BE2C (cell line): ENCODE measurements around the gene MROH8.

Experiments
- DNase-seq: peaks from one replicate; pipeline ENCODE4 v3.0.0-alpha.2; 2020
- H3K27me3 ChIP-seq: fragments of 250-450 bp; sonication (Bioruptor Pico); 2 replicates; pipeline ENCODE4 v1.5.1; 2020; ENCODE audit warnings: mild to moderate bottlenecking
- H3K36me3 ChIP-seq: fragments of 250-450 bp; sonication (Bioruptor Pico); 2 replicates; pipeline ENCODE4 v1.5.1; 2020; ENCODE audit warnings: mild to moderate bottlenecking
- H3K4me1 ChIP-seq: fragments of 250-450 bp; sonication (Bioruptor Pico); 2 replicates; pipeline ENCODE4 v1.5.1; 2020
- H3K4me3 ChIP-seq: 2 replicates; pipeline ENCODE4 v1.5.1; 2011; ENCODE audit warnings: low read depth, low read length
- H3K9me3 ChIP-seq: fragments of 250-450 bp; sonication (Bioruptor Pico); 2 replicates; pipeline ENCODE4 v1.5.1; 2020
- TF ChIP-seq, protein P1 (sequence below): IDR thresholded peaks from 2 replicates; pipeline ENCODE4 v1.5.1; 2012; ENCODE audit warnings: mild to moderate bottlenecking, low read depth, low read length

Gene MROH8

DNA sequence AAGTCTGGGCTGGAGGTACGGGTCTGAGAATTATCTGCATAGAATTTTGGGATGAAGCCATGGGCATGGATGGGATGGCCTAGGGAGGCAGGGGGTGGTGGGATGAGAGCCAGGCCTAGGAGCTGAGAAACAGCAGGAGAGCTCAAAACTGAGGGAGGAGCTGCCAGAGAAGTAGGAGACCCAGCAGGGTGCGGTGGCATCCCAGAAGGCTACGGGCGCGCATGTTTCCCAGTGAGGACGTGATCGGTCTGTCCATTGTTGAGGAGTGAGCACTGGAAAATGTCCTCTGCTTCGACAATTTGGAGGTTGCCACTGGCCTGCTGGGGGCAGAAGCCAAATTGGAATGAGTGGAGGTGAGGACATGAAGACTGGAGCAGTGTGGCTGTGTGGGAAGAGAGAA is 14.5 kb upstream of the MROH8 start:
- TF ChIP-seq, protein P1, sequence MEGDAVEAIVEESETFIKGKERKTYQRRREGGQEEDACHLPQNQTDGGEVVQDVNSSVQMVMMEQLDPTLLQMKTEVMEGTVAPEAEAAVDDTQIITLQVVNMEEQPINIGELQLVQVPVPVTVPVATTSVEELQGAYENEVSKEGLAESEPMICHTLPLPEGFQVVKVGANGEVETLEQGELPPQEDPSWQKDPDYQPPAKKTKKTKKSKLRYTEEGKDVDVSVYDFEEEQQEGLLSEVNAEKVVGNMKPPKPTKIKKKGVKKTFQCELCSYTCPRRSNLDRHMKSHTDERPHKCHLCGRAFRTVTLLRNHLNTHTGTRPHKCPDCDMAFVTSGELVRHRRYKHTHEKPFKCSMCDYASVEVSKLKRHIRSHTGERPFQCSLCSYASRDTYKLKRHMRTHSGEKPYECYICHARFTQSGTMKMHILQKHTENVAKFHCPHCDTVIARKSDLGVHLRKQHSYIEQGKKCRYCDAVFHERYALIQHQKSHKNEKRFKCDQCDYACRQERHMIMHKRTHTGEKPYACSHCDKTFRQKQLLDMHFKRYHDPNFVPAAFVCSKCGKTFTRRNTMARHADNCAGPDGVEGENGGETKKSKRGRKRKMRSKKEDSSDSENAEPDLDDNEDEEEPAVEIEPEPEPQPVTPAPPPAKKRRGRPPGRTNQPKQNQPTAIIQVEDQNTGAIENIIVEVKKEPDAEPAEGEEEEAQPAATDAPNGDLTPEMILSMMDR = no peak
- DNase-seq = no peak
- no peaks in the 10 kb centered on the region for H3K9me3 ChIP-seq
- no peak overlapping the region for H3K4me3 ChIP-seq
- H3K36me3 ChIP-seq = peaks cover 64% of the 10 kb centered on the region
- no peaks in the 10 kb centered on the region for H3K27me3 ChIP-seq
- H3K4me1 ChIP-seq = no peaks in the 10 kb centered on the region; the same call in none of the 2 replicates

GRCh38 chr20:37193226-37193625 is 13.9 kb upstream of the MROH8 start:
- H3K9me3 ChIP-seq = no peaks in the 10 kb centered on the region
- no peak overlapping the region for H3K4me3 ChIP-seq
- H3K4me1 ChIP-seq = no peaks in the 10 kb centered on the region; the same call in none of the 2 replicates
- TF ChIP-seq, protein P1 = no peak
- no peak for DNase-seq
- peaks cover 60% of the 10 kb centered on the region for H3K36me3 ChIP-seq
- no peaks in the 10 kb centered on the region for H3K27me3 ChIP-seq

DNA sequence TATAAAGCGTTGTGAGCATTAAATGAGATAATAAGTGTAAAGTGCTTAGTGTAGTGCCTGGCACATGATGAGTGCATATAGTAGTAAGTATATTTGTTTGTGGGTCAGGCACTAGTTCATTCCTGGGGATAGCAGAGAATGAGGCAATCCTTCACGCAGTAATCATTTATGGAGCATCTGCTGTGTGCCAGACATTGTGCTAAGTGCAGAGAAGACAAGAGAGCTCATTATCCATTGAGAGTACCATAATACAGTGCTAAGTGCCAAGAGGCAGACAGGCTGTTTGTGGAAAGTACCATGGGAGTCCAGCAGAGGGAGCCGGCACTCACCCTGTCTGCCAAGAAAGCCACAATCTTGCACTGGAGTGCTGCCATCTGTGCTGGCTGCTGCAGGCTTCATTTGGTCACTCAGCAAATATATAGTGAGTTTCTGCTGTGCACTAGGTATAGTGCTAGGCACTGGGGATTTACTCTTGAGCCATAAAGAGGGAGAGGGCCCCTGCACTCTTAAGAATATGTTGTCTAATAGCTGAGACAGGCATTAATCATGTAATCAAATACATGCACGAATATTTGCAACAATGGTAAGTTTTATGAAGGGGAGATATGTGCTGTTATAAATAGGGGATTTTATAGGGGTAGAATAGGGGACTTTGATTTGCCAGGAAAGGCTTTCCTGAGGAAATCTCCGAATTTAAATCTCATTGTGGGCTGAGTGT is 12.9 kb upstream of the MROH8 start:
- peak; percentile 87 for DNase-seq
- no peaks in the 10 kb centered on the region; the same call in none of the 2 replicates for H3K4me1 ChIP-seq
- TF ChIP-seq, protein P1 = peak; percentile 97
- no peaks in the 10 kb centered on the region for H3K9me3 ChIP-seq
- H3K4me3 ChIP-seq = no peak overlapping the region
- no peaks in the 10 kb centered on the region for H3K27me3 ChIP-seq
- peaks cover 59% of the 10 kb centered on the region for H3K36me3 ChIP-seq

- TF ChIP-seq, protein P1 = no peak
- no peaks in the 10 kb centered on the region for H3K9me3 ChIP-seq
- no peak overlapping the region for H3K4me3 ChIP-seq
- H3K27me3 ChIP-seq = no peaks in the 10 kb centered on the region
- H3K36me3 ChIP-seq = peaks cover 59% of the 10 kb centered on the region
- no peaks in the 10 kb centered on the region; the same call in none of the 2 replicates for H3K4me1 ChIP-seq
- DNase-seq = no peak
Observed at GRCh38 chr20:37190354-37191112, 11.2 kb upstream of the MROH8 start.

DNA sequence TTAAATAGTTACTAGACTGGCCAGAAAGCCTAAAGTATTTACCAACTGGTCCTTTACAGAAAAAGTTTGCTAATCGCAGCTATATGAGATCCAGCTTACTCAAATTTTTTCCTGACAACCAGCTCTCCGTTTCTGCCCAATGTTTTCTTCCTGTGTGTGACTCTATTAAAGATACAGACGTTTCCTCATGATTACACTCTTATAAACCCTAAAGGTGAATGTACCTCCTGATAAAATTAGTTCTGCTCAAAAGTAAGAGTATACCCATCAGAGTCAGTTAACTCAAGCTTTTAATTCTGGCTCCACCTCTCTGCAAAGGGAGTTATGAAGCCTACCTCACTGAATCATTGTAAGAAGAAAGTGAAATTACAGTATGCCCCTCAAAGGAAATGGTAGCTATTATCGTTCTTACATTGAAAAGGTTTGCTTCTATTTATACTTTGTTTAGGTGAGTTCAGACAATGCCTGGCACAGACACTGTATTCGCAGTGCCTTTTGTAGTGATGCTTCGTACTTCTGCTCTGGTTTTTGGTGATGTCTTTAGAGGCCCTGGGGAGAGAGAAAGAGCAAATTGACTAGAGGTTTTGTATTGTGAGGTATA is 10.2 kb upstream of the MROH8 start:
- Histone ChIP-seq H3K4me3 (no peak overlapping the region), H3K9me3 (no peaks in the 10 kb centered on the region), H3K36me3 (peaks cover 69% of the 10 kb centered on the region), H3K27me3 (no peaks in the 10 kb centered on the region), H3K4me1 (no peaks in the 10 kb centered on the region; the same call in 1 of the 2 replicates)
- TF ChIP-seq, protein P1 = no peak
- DNase-seq = no peak
